Measurements from ENCODE around the gene AIF1L.

- no peak for TF ChIP-seq CTCF (IDR thresholded peaks at IDR 0.05)
- no peak for TF ChIP-seq POLR2A (IDR thresholded peaks at IDR 0.05)
Measured at GRCh38 chr9:131094015-131094414, 2.3 kb upstream of the AIF1L start.
